NB4 (cell line): ENCODE data around the gene MPC2.

Source experiments
- CTCF ChIP-seq: IDR thresholded peaks from one replicate; pipeline ENCODE4 v1.5.1; 2012; ENCODE audit warnings: low read depth, low read length
- POLR2A ChIP-seq: IDR thresholded peaks from 2 replicates; pipeline ENCODE4 v1.6.1; 2011; ENCODE audit warnings: mild to moderate bottlenecking; ENCODE audit not compliant: insufficient read length; ENCODE audit errors: extremely low read depth

GRCh38 chr1:167977245-167977644 lies 40.4 kb upstream of the MPC2 start:
- TF ChIP-seq POLR2A (no peak), CTCF (no peak)
